Hepatic stellate cell (primary cell): ENCODE results near the gene CFL1.
"Not testable (repeated sequence)": the region's sequence is repeated elsewhere in the genome, so short reads cannot be mapped to it uniquely, and the experiment has no call there.

Experiments used
- DNase-seq: peaks from one replicate; pipeline ENCODE4 v3.0.0; 2011; ENCODE audit warnings: low spot score

Gene CFL1

GRCh38 chr11:65856689-65857499 is 1.1 kb downstream of the CFL1 start:
- peak; percentile 78 for DNase-seq

GRCh38 chr11:65855927-65856363 is 2.0 kb downstream of the CFL1 start:
- DNase-seq: no peak

GRCh38 chr11:65854852-65855837 is 2.8 kb downstream of the CFL1 start:
- DNase-seq: no peak

GRCh38 chr11:65854161-65854592 is 3.8 kb downstream of the CFL1 start:
- no peak for DNase-seq

- DNase-seq: no peak
Observed at GRCh38 chr11:65853246-65853979, 4.6 kb downstream of the CFL1 start.

- DNase-seq: no peak
Observed at GRCh38 chr11:65852508-65853245, 5.3 kb downstream of the CFL1 start.

- DNase-seq: no peak
Observed at GRCh38 chr11:65851811-65852507, 6.0 kb downstream of the CFL1 start.

- DNase-seq: no peak
Observed at GRCh38 chr11:65851083-65851579, 6.8 kb downstream of the CFL1 start.

GRCh38 chr11:65850217-65851082 is 7.5 kb downstream of the CFL1 start:
- DNase-seq: no peak

- no peak for DNase-seq
Observed at GRCh38 chr11:65849771-65850216, 8.2 kb downstream of the CFL1 start.

GRCh38 chr11:65849366-65849765 is 8.6 kb downstream of the CFL1 start:
- no peak for DNase-seq

- DNase-seq: not testable (repeated sequence)
Observed at GRCh38 chr11:65848693-65849092, 9.3 kb downstream of the CFL1 start.

- DNase-seq: no peak
Observed at GRCh38 chr11:65847746-65848145, 10.2 kb downstream of the CFL1 start.

GRCh38 chr11:65844231-65844872 is 13.6 kb downstream of the CFL1 start:
- DNase-seq: no peak

GRCh38 chr11:65843811-65844210 is 14.2 kb downstream of the CFL1 start:
- DNase-seq: no peak

- DNase-seq: no peak
Observed at GRCh38 chr11:65842144-65842543, 15.8 kb downstream of the CFL1 start.

- DNase-seq: no peak
Observed at GRCh38 chr11:65834202-65834601, 23.8 kb downstream of the CFL1 start.

- peak; percentile 100 for DNase-seq
Observed at GRCh38 chr11:65833297-65834030, 24.5 kb downstream of the CFL1 start, which contains the start of gene SNX32. TSS of gene SNX32 (plus strand) at chr11:65833963. CDS start at chr11:65834066, 103 bp downstream.
